Measurements from ENCODE around the gene GOLGA6C.
"Not testable (repeated sequence)": the region's sequence is repeated elsewhere in the genome, so short reads cannot be mapped to it uniquely, and the experiment has no call there.

DNA sequence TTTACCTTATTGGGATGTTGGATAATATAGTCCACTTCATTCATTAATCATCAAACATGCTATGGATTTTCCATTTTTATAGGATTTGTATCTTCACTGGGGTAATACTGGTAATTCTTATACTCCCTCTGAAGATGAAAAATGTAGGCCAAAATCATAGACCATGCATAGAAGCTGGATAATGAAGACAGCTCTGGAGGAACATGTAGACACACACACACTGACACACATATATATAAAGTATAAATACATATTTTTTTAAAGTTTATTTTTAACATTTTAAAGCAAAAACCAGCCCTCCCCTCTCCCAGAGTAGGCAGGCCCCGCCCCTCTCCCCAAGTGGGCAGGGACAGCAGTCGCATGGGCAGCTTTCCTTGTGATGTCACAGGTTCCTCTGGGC lies at the start of gene GOLGA6C:
- TF ChIP-seq, protein P1, sequence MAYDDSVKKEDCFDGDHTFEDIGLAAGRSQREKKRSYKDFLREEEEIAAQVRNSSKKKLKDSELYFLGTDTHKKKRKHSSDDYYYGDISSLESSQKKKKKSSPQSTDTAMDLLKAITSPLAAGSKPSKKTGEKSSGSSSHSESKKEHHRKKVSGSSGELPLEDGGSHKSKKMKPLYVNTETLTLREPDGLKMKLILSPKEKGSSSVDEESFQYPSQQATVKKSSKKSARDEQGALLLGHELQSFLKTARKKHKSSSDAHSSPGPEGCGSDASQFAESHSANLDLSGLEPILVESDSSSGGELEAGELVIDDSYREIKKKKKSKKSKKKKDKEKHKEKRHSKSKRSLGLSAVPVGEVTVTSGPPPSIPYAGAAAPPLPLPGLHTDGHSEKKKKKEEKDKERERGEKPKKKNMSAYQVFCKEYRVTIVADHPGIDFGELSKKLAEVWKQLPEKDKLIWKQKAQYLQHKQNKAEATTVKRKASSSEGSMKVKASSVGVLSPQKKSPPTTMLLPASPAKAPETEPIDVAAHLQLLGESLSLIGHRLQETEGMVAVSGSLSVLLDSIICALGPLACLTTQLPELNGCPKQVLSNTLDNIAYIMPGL (CRISPR knock-in tag; IDR thresholded peaks at IDR 0.05): not testable (repeated sequence)
- not testable (repeated sequence) for TF ChIP-seq SMC3 (conservative IDR thresholded peaks at IDR 0.05; ENCODE audit: insufficient read depth, low read depth, low read length); RAD21 (CRISPR knock-in tag; conservative IDR thresholded peaks at IDR 0.05 in 1 of 2, IDR thresholded peaks at IDR 0.05 in 1 of 2); GTF2F1 (IDR thresholded peaks at IDR 0.05; ENCODE audit: low read depth, low read length); EGR1 (conservative IDR thresholded peaks at IDR 0.05); EP300 (IDR thresholded peaks at IDR 0.05; ENCODE audit: low read length); ZNF384 (IDR thresholded peaks at IDR 0.05; ENCODE audit: low read depth, low read length)
- TF ChIP-seq, protein P2, sequence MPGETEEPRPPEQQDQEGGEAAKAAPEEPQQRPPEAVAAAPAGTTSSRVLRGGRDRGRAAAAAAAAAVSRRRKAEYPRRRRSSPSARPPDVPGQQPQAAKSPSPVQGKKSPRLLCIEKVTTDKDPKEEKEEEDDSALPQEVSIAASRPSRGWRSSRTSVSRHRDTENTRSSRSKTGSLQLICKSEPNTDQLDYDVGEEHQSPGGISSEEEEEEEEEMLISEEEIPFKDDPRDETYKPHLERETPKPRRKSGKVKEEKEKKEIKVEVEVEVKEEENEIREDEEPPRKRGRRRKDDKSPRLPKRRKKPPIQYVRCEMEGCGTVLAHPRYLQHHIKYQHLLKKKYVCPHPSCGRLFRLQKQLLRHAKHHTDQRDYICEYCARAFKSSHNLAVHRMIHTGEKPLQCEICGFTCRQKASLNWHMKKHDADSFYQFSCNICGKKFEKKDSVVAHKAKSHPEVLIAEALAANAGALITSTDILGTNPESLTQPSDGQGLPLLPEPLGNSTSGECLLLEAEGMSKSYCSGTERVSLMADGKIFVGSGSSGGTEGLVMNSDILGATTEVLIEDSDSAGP (CRISPR knock-in tag; IDR thresholded peaks at IDR 0.05): not testable (repeated sequence)
- TF ChIP-seq, protein P3, sequence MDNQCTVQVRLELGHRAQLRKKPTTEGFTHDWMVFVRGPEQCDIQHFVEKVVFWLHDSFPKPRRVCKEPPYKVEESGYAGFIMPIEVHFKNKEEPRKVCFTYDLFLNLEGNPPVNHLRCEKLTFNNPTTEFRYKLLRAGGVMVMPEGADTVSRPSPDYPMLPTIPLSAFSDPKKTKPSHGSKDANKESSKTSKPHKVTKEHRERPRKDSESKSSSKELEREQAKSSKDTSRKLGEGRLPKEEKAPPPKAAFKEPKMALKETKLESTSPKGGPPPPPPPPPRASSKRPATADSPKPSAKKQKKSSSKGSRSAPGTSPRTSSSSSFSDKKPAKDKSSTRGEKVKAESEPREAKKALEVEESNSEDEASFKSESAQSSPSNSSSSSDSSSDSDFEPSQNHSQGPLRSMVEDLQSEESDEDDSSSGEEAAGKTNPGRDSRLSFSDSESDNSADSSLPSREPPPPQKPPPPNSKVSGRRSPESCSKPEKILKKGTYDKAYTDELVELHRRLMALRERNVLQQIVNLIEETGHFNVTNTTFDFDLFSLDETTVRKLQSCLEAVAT (IDR thresholded peaks at IDR 0.05): not testable (repeated sequence)
